Hepatocyte (in vitro differentiated cells): ENCODE measurements around the gene CD46. TPM values are rescaled to one million over a fixed set of nuclear protein-coding genes. Genes with fewer than 3 reads are reported as not detected.

Source experiments
- DNase-seq: peaks from one replicate; pipeline ENCODE4 v3.0.0-alpha.2; 2016; ENCODE audit warnings: low spot score
- H2AFZ ChIP-seq: fragments of 200-600 bp; sonication (generic); 2 replicates; pipeline ENCODE4 v1.6.0; 2016; ENCODE audit warnings: antibody characterized with exemption, mild to moderate bottlenecking
- H3K27ac ChIP-seq: fragments of 200-600 bp; sonication (generic); 2 replicates; pipeline ENCODE4 v1.5.1; 2016; ENCODE audit warnings: mild to moderate bottlenecking
- H3K27me3 ChIP-seq: fragments of 200-600 bp; sonication (generic); 2 replicates; pipeline ENCODE4 v1.6.1; 2016
- H3K36me3 ChIP-seq: fragments of 200-600 bp; sonication (generic); replicated peaks from 2 replicates; pipeline ENCODE4 v1.5.1; 2016; ENCODE audit warnings: low read depth; ENCODE audit not compliant: insufficient read depth
- H3K4me1 ChIP-seq: fragments of 200-600 bp; sonication (generic); 2 replicates; pipeline ENCODE4 v1.5.1; 2016; ENCODE audit warnings: mild to moderate bottlenecking, moderate library complexity; ENCODE audit not compliant: insufficient read depth
- H3K4me2 ChIP-seq: fragments of 200-600 bp; sonication (generic); 2 replicates; pipeline ENCODE4 v1.6.0; 2016
- H3K4me3 ChIP-seq: fragments of 200-600 bp; sonication (generic); 2 replicates; pipeline ENCODE4 v1.5.1; 2016; ENCODE audit warnings: mild to moderate bottlenecking
- H3K79me2 ChIP-seq: fragments of 200-600 bp; sonication (generic); 2 replicates; pipeline ENCODE4 v1.6.0; 2017; ENCODE audit warnings: mild to moderate bottlenecking
- H3K9me2 ChIP-seq: fragments of 200-600 bp; sonication (generic); replicated peaks from 2 replicates; pipeline ENCODE4 v1.6.0; 2017; ENCODE audit warnings: mild to moderate bottlenecking; ENCODE audit not compliant: insufficient read depth
- H3K9me3 ChIP-seq: fragments of 200-600 bp; sonication (generic); 2 replicates; pipeline ENCODE4 v1.5.1; 2016; ENCODE audit warnings: low read depth, mild to moderate bottlenecking
- H4K20me1 ChIP-seq: fragments of 200-600 bp; sonication (generic); 2 replicates; pipeline ENCODE4 v1.6.0; 2016; ENCODE audit warnings: mild to moderate bottlenecking; ENCODE audit not compliant: insufficient read depth, poor library complexity, severe bottlenecking
- CTCF ChIP-seq: fragments of 200-600 bp; sonication (generic); IDR thresholded peaks from 2 replicates; pipeline ENCODE4 v1.5.1; 2016; ENCODE audit warnings: antibody characterized with exemption, mild to moderate bottlenecking; ENCODE audit not compliant: poor library complexity
- EZH2 ChIP-seq: fragments of 200-600 bp; sonication (generic); IDR thresholded peaks from 2 replicates; pipeline ENCODE4 v1.6.1; 2016; ENCODE audit warnings: antibody characterized with exemption, mild to moderate bottlenecking, borderline replicate concordance
- EZH2phosphoT487 ChIP-seq: fragments of 200-600 bp; sonication (generic); IDR thresholded peaks from one replicate; pipeline ENCODE4 v1.6.1; 2018; ENCODE audit warnings: antibody characterized with exemption, mild to moderate bottlenecking, low read depth, moderate library complexity; ENCODE audit not compliant: unreplicated experiment, severe bottlenecking
- WGBS: methylation state at CpG from one replicate; pipeline ENCODE4 v1.1.6; 2016; ENCODE audit warnings: low lambda C conversion rate; ENCODE audit errors: missing lambda C conversion rate; 5-methylcytosine and 5-hydroxymethylcytosine counted together
- polyA plus RNA-seq: library from polyadenylated mRNA; unstranded; fragments of >200 nt; fragmentation: Nextera tagmentation; extraction: Ambion mirVana; gene quantifications from 2 replicates; pipeline ENCODE4 v1.2.1, GENCODE V29; 2016
- total RNA-seq: library from RNA; depleted of rRNA; stranded (reverse); fragments of >200 nt; gene quantifications from 2 replicates; pipeline ENCODE4 v1.2.3, GENCODE V29; 2014

Gene CD46
- total and polyA plus RNA-seq, 2 experiments from 2014 or later: 176 to 228 TPM

- H3K27ac ChIP-seq: no peak overlapping the region
- no peak overlapping the region for H2AFZ ChIP-seq
Observed at GRCh38 chr1:207831517-207832327, 79.9 kb downstream of the CD46 start.

GRCh38 chr1:207832796-207833195 lies 80.9 kb downstream of the CD46 start:
- TF ChIP-seq EZH2 (no peak), CTCF (no peak), EZH2phosphoT487 (no peak)
- Histone ChIP-seq H3K27me3 (no peaks in the 10 kb centered on the region), H3K4me1 (peaks cover 5% of the 10 kb centered on the region)

More at GRCh38 chr1:207831517-207832327, 79.9 kb downstream of the CD46 start:
- TF ChIP-seq EZH2: no peak
- TF ChIP-seq CTCF: no peak
- no peaks in the 10 kb centered on the region for H3K36me3 ChIP-seq
- H3K9me3 ChIP-seq: no peaks in the 10 kb centered on the region
- H3K4me2 ChIP-seq: no peak overlapping the region
- no peaks in the 10 kb centered on the region for H4K20me1 ChIP-seq
- WGBS: 89% methylated on average over 9 of the region's 9 CpGs
- no peaks in the 10 kb centered on the region for H3K27me3 ChIP-seq
- H3K4me3 ChIP-seq: no peak overlapping the region
- no peaks in the 10 kb centered on the region for H3K9me2 ChIP-seq
- H3K79me2 ChIP-seq: peaks cover 7% of the 10 kb centered on the region
- H3K4me1 ChIP-seq: peaks cover 16% of the 10 kb centered on the region
- DNase-seq: no peak

GRCh38 chr1:207833381-207833780 lies 81.5 kb downstream of the CD46 start:
- TF ChIP-seq CTCF: no peak
- TF ChIP-seq EZH2: no peak
- no peak for TF ChIP-seq EZH2phosphoT487
- H3K79me2 ChIP-seq: peaks cover 7% of the 10 kb centered on the region
- H3K36me3 ChIP-seq: no peaks in the 10 kb centered on the region
- H3K9me2 ChIP-seq: no peaks in the 10 kb centered on the region
- H3K4me2 ChIP-seq: no peak overlapping the region
- 93% methylated on average over 6 of the region's 6 CpGs for WGBS
- H3K27ac ChIP-seq: no peak overlapping the region
- H3K4me3 ChIP-seq: no peak overlapping the region
- H3K27me3 ChIP-seq: no peaks in the 10 kb centered on the region
- H2AFZ ChIP-seq: no peak overlapping the region
- H4K20me1 ChIP-seq: no peaks in the 10 kb centered on the region
- no peak for DNase-seq
- H3K9me3 ChIP-seq: no peaks in the 10 kb centered on the region
- H3K4me1 ChIP-seq: peaks cover 8% of the 10 kb centered on the region

More at GRCh38 chr1:207832796-207833195, 80.9 kb downstream of the CD46 start:
- no peaks in the 10 kb centered on the region for H3K9me2 ChIP-seq
- no peaks in the 10 kb centered on the region for H3K36me3 ChIP-seq
- H3K4me3 ChIP-seq: no peak overlapping the region
- H3K79me2 ChIP-seq: peaks cover 7% of the 10 kb centered on the region
- H3K4me2 ChIP-seq: no peak overlapping the region
- WGBS: 97% methylated on average over 8 of the region's 8 CpGs
- H3K9me3 ChIP-seq: no peaks in the 10 kb centered on the region
- H2AFZ ChIP-seq: no peak overlapping the region
- H3K27ac ChIP-seq: no peak overlapping the region
- no peak for DNase-seq
- H4K20me1 ChIP-seq: no peaks in the 10 kb centered on the region
